GM19452 (cell line): ENCODE results near the gene COPB1.

Experiments
- ATAC-seq: cut with Tn5 transposase; IDR thresholded peaks from one replicate; pipeline ENCODE4 v1.9.1; 2021; ENCODE audit not compliant: unreplicated experiment

COPB1 gene

DNA sequence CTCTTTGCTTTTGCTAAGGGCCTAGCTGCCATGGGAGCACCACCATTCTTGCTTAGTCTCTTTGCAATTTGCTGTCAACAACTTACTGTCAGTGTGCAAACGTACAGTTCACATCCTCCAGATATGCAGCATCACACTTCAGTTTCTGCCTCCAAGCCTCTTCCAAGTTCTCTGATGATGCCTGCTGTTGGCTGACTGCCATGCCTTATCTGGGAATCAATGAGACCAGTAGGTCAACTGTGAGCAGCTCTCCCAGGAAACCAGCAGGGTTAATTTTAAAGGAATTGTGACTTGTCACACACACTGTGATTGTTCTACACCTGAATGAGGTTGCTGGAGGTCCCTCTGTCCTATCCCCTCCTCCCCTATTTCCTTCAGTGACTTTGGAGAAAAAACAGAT lies 56.0 kb downstream of the COPB1 start:
- ATAC-seq = no peak

DNA sequence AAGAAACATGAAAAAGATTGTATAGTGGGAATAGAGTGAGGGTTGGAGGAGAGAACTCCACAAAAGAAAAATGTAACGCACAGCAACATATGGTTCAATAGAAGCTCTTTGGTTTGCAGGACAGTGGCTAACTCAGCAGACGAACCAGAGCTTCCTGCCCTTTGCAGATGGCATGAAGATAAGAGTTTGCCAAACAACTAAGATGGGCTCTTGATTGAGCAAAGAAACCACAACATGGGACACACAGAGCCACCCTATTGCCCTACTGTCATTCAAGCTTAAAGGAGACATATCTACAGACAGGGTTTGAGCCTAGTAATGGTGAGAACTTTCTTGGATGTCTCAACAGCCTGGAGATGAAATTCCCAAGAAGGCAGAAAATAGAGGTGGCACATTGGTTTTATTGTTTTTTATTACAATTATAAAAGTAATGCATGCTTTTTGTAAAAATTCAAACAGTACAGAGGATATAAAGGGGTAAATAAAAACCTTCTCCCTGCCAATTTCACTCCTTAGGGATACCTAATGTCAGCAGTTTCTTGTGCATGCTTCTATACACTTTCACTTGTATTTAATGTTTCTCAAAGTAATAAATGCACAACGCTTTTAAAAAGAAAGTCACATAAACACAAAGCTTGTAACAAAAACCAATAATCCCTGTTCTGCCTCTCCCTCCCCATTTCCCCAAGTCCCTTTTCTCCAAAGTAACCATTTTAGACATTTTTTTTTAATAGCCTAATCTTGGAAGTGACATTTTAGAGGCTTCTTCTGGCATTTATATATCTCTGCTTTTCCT lies 63.7 kb downstream of the COPB1 start:
- ATAC-seq = no peak

DNA sequence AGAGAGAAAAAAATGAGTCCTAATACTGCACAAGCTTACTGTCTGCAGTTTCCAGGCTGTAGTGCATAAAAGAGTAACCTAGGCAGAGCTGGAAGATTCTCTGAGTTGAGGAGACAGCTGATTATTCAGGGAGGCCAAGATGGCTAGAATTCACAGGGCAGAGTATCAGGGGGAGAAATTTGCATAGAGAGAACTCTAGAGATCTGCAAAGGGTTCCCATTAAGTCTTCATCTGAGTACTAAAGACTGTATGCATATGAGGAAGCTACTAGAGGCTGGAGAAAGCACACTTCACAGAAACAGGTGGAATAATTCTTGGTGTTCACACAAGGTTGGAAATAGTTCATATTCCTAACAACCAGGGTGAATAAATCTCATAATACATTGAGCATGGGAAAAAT lies 74.0 kb downstream of the COPB1 start:
- ATAC-seq = no peak

DNA sequence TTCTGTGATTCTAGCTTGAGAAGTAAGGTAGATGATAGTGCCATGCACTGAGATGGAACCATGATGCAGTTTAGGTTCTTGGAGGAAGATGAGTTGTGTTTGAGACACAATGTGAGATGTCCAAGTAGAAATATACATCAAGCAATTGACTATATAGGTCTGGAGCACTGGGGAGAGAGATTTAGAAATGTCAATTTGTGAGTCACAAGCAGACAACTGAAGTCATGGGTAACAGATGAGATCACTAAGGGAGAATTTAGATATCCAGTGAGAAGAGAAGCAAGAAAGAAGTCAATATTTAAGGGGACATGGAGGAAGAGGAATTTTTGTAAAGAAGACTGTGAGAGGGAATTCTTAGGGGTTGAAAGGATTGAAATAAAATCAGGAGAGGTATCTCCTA lies 75.5 kb downstream of the COPB1 start:
- no peak for ATAC-seq

DNA sequence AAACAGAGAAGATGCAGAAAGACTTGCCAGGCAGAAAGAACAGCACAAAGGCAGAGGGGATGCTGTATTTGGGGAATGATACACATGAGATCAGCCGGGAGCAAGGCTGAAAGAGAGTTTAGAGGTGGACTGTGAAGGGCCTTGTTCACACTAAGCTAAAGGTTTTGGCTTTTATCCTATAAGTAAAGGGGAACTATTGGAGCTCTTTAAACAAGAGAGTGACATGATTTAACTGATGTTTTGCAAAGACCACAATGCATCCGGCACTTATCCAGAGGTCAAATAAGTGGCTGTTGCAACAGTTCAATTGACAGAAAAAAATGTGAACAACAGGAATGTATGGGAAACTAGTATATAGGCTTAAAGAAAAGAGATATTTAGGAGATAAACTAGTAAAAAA lies 76.0 kb downstream of the COPB1 start:
- no peak for ATAC-seq

DNA sequence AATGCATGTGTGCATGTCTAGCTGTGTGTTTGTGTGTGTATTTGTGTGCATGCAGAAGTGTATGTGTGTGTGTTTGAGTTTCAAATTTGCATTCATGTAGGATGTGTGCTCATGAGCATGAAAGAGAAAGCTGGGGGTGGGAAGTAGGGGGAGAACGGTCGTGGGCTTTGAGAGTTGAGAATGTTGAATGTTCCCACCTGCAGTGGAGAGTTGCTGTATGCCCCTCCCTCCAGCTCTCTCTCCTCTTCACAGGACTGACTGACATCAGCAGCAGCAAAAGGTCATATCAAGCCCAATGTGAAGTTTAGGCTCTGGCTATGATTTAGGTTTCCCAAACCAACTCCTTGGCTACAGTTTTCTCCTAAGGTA lies 76.8 kb downstream of the COPB1 start:
- no peak for ATAC-seq

DNA sequence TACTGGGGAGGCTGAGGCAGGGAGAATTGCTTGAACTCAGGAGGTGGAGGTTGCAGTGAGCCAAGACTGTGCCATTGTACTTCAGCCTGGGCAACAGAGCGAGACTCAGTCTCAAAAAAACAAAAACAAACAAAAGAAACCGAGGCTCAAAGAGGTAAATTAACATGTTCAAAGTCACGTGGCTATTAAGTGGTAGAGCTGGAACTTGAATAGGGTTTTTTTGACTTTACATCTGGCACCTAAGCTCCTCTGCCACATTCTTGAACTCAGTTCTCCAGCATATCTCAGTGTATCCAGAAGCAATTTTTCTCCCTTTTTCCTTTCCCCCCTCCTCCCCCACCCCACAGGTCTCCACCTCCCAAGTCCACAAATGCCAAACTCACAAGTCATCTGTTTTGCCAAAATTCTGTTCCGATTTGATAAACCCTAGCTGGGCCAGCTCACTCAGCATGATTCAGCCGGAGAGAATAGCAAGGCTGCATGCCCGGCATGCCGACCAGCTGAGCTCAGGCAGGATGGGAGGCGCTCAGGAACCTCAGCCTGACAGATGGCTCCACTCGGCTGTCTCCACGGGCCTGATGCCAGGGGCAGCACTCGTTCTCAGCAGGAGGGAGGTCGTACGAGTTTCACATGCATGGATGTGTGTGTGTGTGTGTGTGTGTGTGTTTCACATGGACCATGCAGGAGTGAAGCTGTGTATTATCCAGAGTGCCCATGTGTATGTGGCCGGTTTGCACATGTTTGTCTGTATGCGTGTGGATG lies 77.4 kb downstream of the COPB1 start:
- ATAC-seq = no peak

DNA sequence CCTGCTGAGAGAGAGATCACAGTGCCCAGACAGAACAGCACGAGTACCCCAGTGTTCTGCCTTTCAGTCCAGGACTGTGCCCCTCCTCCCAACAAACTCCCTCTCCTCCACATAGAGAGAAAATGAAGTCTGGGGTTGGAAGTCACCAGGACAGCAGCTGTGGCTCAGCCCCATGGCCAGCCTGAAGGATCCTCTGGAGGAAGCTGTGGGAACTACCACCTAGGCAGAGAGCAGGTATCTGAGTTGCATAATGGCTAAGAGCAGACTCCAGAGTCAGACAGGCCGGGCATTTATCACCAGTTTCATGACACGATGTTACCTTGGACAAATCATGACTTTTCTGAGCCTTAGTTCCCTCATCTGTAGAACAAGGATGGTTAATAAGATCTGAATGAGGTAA lies 79.4 kb downstream of the COPB1 start:
- no peak for ATAC-seq

DNA sequence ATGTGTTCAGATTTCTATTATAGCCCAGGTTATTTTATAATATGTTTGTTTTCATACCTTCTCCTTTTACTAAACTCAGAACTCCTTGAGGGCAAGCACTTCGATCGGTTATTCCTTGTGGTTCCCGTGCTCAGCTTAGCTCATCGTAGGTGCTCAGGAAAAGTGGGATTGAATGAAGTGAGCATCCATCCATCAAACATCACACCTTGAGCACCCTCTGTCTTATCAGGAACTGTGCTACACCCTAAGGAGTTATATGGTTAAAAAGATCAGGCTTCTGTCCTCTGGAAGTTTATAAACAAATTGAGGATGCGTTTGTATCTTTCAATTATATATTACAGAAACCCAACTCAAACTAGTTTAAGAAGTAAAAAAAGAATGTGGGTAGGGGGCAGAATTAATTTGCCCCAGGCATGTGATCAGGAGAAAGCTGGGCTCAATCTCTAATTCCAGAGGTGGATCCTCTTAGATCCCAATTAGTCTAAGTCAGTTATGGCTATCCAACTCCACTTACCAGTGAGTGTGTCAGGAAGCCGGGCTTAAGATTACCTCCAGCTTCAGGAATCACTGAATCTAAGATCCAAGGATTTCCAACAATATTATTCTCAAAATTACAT lies 80.7 kb downstream of the COPB1 start:
- no peak for ATAC-seq

DNA sequence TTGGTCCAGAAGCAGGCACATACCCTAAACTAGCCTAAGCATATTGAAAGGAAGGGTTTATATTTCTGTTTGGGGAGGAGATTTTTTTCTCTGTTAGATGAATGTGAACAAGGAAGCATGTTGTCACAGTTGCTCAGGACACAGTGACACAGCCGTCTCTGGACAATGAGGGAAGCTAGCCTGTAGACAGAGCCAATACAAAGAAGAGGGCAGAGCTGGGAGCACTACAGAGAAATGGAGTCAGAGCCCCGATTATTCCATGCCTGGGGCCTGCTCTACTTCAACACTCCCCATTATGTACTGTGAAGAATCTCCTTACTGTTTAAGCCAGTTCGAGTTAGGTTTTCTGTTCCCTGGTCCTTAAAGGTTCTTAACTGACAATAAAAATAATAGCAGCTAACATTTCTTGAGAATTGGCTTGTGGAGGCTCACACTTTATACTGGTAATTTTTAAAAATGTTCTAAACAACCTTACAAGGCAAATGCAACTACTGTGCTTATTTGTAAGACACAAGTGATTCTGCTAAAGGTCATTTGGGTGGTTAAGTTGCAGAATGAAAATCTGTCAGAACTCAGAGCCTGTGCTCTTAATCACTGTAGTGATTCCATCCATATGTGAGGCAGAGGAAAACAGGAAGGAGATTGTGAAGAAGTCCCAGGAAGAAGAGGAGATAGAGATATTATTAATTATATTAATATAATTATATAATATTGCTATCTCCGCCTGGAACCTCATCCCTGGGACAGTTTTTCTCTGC lies 81.8 kb downstream of the COPB1 start:
- no peak for ATAC-seq

DNA sequence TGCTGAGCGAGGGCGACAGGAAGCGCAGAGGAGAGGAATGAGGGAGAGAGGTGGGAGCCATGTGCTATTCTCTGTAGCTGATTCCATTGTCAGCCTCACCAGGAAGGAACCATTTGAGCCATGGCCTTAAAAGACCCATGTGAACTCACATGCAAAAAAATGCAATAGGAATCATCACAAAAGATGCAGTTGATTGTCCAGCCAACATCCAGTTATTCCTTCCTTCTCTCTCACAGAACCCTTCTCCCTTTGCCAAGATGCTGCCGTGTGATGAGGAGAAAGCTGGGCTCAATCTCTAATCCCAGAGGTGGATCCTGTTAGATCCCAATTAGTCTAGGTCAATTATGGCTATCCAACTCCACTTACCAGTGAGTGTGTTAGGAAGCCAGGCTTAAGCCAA lies 82.4 kb downstream of the COPB1 start:
- ATAC-seq = no peak

DNA sequence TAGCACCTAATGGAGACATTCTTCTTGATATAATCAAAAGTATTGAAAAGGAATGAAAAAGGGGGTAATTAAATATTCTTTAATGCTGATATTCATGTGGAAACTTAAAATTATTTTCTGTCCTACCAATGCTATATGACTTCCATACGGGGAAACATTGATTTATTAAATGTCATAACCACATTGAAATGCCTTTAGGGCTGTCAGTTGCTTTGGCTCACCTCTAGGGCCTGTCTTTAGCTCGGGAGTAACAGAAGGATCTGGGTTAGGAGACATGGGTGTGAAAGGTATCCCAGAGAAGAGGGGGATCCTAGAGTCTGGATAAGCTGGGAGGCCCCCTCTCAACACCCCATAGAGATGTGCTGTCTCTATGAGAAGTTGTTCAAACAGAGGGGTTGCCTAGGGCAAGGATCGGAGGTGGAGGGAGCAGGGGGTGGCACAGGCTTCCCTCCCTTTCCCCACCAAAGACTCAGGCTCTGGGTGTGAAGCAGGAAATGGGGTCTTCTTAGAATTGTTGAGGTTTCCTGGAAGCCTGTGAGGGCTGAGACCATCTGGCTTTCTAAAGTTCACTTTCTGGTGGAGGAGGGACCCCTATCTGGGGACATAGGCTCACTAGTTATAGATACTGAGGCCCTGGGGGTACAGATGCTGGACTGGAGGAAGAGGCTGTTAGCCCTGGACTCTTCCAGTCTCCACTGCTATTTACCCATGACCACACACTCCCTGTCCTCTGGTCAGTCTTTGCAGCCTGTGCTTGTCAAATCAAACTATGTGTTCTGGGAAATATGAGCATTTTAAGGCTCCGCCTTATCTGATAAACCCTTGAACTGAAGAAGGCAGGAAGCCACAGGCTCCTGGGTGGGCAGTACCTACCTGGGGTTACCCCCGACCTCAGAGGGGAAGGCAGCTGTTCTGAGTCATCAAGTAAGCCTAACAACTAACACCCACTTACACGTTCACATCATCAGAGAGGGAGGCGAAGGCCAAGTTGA lies 84.8 kb downstream of the COPB1 start:
- peak; percentile 66 for ATAC-seq

DNA sequence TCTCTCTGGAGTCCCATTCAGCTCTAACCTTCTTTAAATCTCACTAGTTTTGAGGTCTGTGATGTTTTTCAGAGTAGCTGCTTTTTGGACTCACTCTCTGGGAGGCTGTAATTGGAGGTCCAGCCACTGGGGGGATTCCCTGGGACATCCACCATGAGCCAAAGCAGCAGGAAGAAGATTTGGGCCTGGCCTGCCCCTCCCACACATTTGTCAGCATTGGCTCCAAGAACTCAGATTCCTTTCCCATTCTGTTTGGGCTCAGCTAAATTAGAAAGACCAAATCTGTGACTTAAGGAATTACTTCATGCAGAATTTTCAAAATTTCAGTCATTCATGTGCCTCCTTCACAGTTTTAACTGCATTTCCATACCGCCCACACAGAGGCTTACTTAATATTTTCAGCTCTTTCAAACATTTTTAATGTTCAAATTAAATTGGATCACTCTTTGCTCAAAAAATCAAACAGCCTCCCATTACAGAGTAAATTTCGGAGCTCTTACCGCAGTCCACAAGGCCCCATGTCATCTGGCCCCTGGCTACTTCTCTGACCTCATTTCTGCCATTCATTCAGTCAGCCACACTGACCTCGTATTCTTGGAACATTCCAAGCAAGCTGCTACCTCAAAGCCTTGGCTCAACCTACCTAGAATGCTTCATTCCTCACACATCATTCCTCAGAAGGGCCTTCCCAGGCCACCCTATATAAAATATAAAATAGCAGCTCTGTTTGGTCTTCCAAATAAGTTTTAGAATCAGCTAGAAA lies 86.1 kb downstream of the COPB1 start:
- ATAC-seq = no peak

DNA sequence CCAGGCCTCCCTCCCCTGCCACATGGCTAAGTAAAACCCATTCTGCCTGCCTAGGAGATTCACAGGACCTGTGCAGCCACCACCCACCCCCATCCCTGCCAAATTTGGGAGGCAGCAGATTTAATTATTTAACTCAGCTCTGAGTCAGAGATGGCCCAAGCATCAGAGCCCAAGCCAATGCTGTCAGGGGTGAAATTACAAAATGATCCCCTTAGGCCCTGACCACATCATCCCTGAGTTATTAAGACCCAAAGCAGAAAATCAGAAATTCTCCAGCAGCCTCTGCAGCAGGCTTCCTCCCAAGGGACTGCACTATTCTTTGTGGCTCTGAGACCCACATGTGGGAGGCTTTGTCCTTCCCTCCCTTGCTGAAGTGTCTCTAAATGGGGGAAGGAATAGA lies 87.8 kb downstream of the COPB1 start:
- ATAC-seq = no peak

DNA sequence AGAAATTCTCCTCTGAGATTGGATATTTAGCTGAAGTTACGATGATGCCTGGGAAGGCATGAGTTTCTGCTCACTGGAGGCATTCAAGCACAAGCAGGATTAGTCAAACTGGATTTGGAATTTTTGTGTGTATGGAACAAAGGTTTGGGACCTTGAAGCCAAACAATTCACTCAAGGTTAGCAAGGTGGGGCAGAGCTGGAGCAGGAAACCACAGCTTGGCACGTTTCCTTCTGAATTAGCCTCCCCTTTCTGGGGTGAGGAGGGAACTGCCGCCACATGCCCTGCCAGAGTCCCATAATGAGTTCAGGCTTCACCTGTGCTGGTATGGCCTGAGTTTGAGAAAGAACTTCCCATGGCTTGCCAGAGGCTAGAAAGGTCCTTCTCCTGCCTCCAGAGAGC lies 89.7 kb downstream of the COPB1 start:
- ATAC-seq = no peak

DNA sequence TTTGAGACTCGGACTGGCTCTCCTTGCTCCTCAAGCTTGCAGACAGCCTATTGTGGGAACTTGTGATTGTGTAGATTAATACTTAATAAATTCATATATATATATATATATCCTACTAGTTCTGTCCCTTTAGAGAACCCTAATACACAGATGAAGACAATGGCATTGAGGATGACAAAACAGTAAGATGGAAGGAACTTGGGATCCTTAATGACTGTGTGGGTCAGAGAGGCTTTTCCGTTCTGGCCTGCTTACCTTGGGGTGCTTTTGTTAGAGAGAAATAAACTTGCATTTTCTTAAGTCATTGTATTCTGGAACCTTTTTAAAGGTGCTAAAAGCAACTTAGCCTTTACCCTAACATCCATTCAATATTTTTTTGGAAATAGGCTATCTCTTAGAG lies 91.0 kb downstream of the COPB1 start:
- no peak for ATAC-seq
